Right lobe of liver (tissue), 4 donors: ENCODE measurements around the gene ARAP3.

Experiments
- CTCF ChIP-seq, 4 donors: fragments of 200-600 bp in 3 of 4; fragments of 450-650 bp in 1 of 4; IDR thresholded peaks; one replicate each; pipeline versions ENCODE4 v1.5.1 to v1.8.0; 2016 to 2022; ENCODE audit warnings: antibody characterized with exemption in 4 of 4, mild to moderate bottlenecking in 2 of 4
- POLR2A ChIP-seq: fragments of 450-650 bp; IDR thresholded peaks from one replicate; pipeline ENCODE4 v1.6.1; 2017; ENCODE audit warnings: antibody characterized with exemption, mild to moderate bottlenecking
- donor health status: DM: no; HTN: no; CAD: no.
- donor health status: DM: no; HTN: no; CAD: no.
- donor health status: DM: no; HTN: yes; CAD: no.

- TF ChIP-seq CTCF (IDR thresholded peaks at IDR 0.05) (no peak), POLR2A (no peak)
These were observed 32.9 kb downstream of the ARAP3 start for GRCh38 chr5:141649056-141649688.
